ENCODE data around the gene CRACR2A. TPM values are rescaled to one million over a fixed set of nuclear protein-coding genes. Genes with fewer than 3 reads are reported as not detected.

The CRACR2A gene
- total RNA-seq, 1 experiment from 2014 or later, result 0.27 TPM

- in situ Hi-C loops (cut with HindIII; ENCODE audit: low pct_unique_long_range_greater_than_20kb, low sequenced_read_pairs), result no loop called here
- DNase-seq (ENCODE audit: low read depth), result no peak
Measured at GRCh38 chr12:3669594-3669993, 83.3 kb downstream of the CRACR2A start.

GRCh38 chr12:3668479-3669165 lies 84.3 kb downstream of the CRACR2A start:
- in situ Hi-C loops (cut with HindIII; ENCODE audit: low pct_unique_long_range_greater_than_20kb, low sequenced_read_pairs), result no loop called here
- no peak for DNase-seq (ENCODE audit: low read depth)

- in situ Hi-C loops (cut with HindIII; ENCODE audit: low pct_unique_long_range_greater_than_20kb, low sequenced_read_pairs), result no loop called here
- no peak for DNase-seq (ENCODE audit: low read depth)
Measured at GRCh38 chr12:3667485-3667884, 85.4 kb downstream of the CRACR2A start.

- no peak for DNase-seq (ENCODE audit: low read depth)
- in situ Hi-C loops (cut with HindIII; ENCODE audit: low pct_unique_long_range_greater_than_20kb, low sequenced_read_pairs), result no loop called here
Measured at GRCh38 chr12:3666441-3666840, 86.5 kb downstream of the CRACR2A start.

GRCh38 chr12:3662521-3662921 lies 90.4 kb downstream of the CRACR2A start:
- no peak for DNase-seq (ENCODE audit: low read depth)
- in situ Hi-C loops (cut with HindIII; ENCODE audit: low pct_unique_long_range_greater_than_20kb, low sequenced_read_pairs), result no loop called here

GRCh38 chr12:3661028-3661427 lies 91.9 kb downstream of the CRACR2A start:
- no peak for DNase-seq (ENCODE audit: low read depth)
- in situ Hi-C loops (cut with HindIII; ENCODE audit: low pct_unique_long_range_greater_than_20kb, low sequenced_read_pairs), result no loop called here

- in situ Hi-C loops (cut with HindIII; ENCODE audit: low pct_unique_long_range_greater_than_20kb, low sequenced_read_pairs), result no loop called here
- DNase-seq (ENCODE audit: low read depth), result no peak
Measured at GRCh38 chr12:3658327-3659163, 94.4 kb downstream of the CRACR2A start.

GRCh38 chr12:3656946-3657622 lies 95.8 kb downstream of the CRACR2A start:
- DNase-seq (ENCODE audit: low read depth), result no peak
- in situ Hi-C loops (cut with HindIII; ENCODE audit: low pct_unique_long_range_greater_than_20kb, low sequenced_read_pairs), result no loop called here

GRCh38 chr12:3655328-3655900 lies 97.5 kb downstream of the CRACR2A start:
- in situ Hi-C loops (cut with HindIII; ENCODE audit: low pct_unique_long_range_greater_than_20kb, low sequenced_read_pairs), result no loop called here
- DNase-seq (ENCODE audit: low read depth), result no peak

GRCh38 chr12:3651585-3652424 lies 101.1 kb downstream of the CRACR2A start:
- in situ Hi-C loops (cut with HindIII; ENCODE audit: low pct_unique_long_range_greater_than_20kb, low sequenced_read_pairs), result no loop called here
- no peak for DNase-seq (ENCODE audit: low read depth)

- no peak for DNase-seq (ENCODE audit: low read depth)
- in situ Hi-C loops (cut with HindIII; ENCODE audit: low pct_unique_long_range_greater_than_20kb, low sequenced_read_pairs), result no loop called here
Measured at GRCh38 chr12:3647504-3647903, 105.4 kb downstream of the CRACR2A start.

- no peak for DNase-seq (ENCODE audit: low read depth)
- in situ Hi-C loops (cut with HindIII; ENCODE audit: low pct_unique_long_range_greater_than_20kb, low sequenced_read_pairs), result no loop called here
Measured at GRCh38 chr12:3646561-3647241, 106.2 kb downstream of the CRACR2A start.

GRCh38 chr12:3645091-3645490 lies 107.8 kb downstream of the CRACR2A start:
- in situ Hi-C loops (cut with HindIII; ENCODE audit: low pct_unique_long_range_greater_than_20kb, low sequenced_read_pairs), result no loop called here
- DNase-seq (ENCODE audit: low read depth), result no peak

GRCh38 chr12:3644104-3644503 lies 108.8 kb downstream of the CRACR2A start:
- in situ Hi-C loops (cut with HindIII; ENCODE audit: low pct_unique_long_range_greater_than_20kb, low sequenced_read_pairs), result no loop called here
- DNase-seq (ENCODE audit: low read depth), result no peak

- no peak for DNase-seq (ENCODE audit: low read depth)
- in situ Hi-C loops (cut with HindIII; ENCODE audit: low pct_unique_long_range_greater_than_20kb, low sequenced_read_pairs), result no loop called here
Measured at GRCh38 chr12:3641428-3642018, 111.4 kb downstream of the CRACR2A start.

- in situ Hi-C loops (cut with HindIII; ENCODE audit: low pct_unique_long_range_greater_than_20kb, low sequenced_read_pairs), result no loop called here
- DNase-seq (ENCODE audit: low read depth), result no peak
Measured at GRCh38 chr12:3636328-3636727, 116.6 kb downstream of the CRACR2A start.

GRCh38 chr12:3634348-3634747 lies 118.6 kb downstream of the CRACR2A start:
- in situ Hi-C loops (cut with HindIII; ENCODE audit: low pct_unique_long_range_greater_than_20kb, low sequenced_read_pairs), result no loop called here
- DNase-seq (ENCODE audit: low read depth), result no peak
